Uterus (tissue), 2 donors: ENCODE results near the gene C9orf72.

Source experiments
- CTCF ChIP-seq, 4 experiments: fragments of 200-600 bp in 2 of 4; fragments of 450-650 bp in 2 of 4; sonication (generic) in 2 of 4; IDR thresholded peaks; one replicate each; pipeline ENCODE4 v1.5.1; 2016 to 2019; ENCODE audit warnings: antibody characterized with exemption in 4 of 4, mild to moderate bottlenecking in 2 of 4, moderate library complexity in 1 of 4
- POLR2A ChIP-seq, 2 donors: fragments of 450-650 bp; IDR thresholded peaks; one replicate each; pipeline ENCODE4 v1.6.1; 2016; ENCODE audit warnings: antibody characterized with exemption in 2 of 2, mild to moderate bottlenecking in 1 of 2, moderate library complexity in 1 of 2

GRCh38 chr9:27586304-27586703 lies 13.0 kb upstream of the C9orf72 start:
- TF ChIP-seq CTCF (IDR thresholded peaks at IDR 0.05), result no peak
- no peak for TF ChIP-seq POLR2A (IDR thresholded peaks at IDR 0.05)
